GM12873 (cell line): Measurements from ENCODE around the gene VAPB.

Experiments
- CTCF ChIP-seq: IDR thresholded peaks from 2 replicates; pipeline ENCODE4 v1.5.1; 2012; ENCODE audit warnings: low read depth, mild to moderate bottlenecking, moderate library complexity, low read length, control low read depth; ENCODE audit not compliant: insufficient read depth; ENCODE audit errors: missing control alignments

Gene VAPB

GRCh38 chr20:58433759-58434158, 44.7 kb downstream of the VAPB start:
- TF ChIP-seq CTCF: no peak

DNA sequence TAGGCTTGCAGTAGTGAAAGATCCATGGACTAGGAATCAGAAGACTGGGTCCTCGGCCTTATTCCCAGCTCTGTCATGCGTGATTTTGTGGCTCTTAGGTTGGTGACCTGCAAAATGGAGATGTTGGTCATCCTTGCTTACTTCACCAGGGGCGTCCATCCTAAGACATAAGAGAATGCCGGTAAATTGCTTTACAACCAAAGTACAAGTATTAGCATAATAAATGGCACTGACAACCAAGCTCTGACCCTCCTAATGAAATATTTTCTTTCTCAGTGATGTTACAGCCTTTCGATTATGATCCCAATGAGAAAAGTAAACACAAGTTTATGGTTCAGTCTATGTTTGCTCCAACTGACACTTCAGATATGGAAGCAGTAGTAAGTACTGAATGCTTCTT, 45.3 kb downstream of the VAPB start:
- TF ChIP-seq CTCF: no peak

GRCh38 chr20:58435237-58435636, 46.2 kb downstream of the VAPB start:
- TF ChIP-seq CTCF: no peak

GRCh38 chr20:58436868-58437645, 48.0 kb downstream of the VAPB start:
- TF ChIP-seq CTCF: no peak

GRCh38 chr20:58438970-58439808, 50.2 kb downstream of the VAPB start:
- no peak for TF ChIP-seq CTCF

DNA sequence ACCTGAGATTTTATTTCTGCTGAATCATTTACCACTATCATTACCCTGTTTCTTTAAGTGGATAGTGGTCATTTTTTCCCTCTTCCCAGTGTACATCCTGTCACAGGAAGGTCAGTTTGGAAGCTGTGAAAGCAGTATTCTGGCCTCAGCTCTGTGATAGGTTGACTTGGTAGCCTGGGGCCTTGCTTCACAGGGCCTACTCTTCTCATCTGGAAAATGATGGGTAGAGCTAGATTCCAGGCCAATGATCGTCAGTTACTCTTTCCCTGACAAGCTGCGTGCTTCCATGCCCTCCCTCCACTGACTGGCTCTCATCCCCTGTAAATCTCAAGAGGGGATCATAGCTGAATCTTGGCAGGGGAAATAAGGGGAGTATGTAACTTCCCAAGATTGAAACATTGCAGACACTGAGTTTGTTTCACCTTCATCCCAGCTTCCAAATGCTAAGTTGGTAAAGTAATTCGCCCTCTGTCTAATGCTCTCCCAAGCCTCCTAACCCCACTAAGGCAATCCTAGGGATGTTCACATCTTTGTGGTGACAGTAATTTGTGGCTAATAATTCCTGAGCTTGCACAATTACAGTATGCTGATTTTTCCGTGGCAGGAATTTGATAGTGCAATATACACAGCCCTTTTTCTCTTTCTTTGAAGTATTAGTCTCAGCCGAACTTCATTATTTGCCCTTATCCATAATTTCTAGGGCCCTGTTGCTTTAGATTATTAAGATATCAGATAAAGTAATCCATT, 51.2 kb downstream of the VAPB start:
- TF ChIP-seq CTCF: no peak

DNA sequence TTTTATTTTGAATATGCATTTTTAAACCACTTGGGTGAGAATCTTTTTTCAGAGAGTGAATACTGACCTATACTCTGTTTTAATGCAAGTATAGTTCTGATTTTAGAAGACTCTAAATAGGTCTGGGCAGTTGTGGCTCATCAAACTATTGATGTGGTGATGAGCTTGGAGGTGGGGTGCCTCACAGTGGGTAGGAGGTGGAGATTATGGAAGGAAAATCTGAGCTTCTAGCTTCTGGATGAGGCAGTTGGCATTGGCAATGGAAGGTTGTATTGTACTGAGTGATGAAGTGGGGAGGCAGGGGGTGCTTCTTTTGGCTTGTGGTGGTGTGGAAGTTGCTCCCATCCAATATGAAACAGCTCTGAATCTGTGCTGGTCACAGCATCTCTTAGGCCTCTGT, 52.7 kb downstream of the VAPB start:
- no peak for TF ChIP-seq CTCF
